Activated CD8-positive, alpha-beta memory T cell treated with anti-CD3 and anti-CD28 coated beads for 36 hours (primary cell): ENCODE data around the gene DYSF. TPM values are rescaled to one million over a fixed set of nuclear protein-coding genes. Genes with fewer than 3 reads are reported as not detected.

Source experiments
- CTCF ChIA-PET: fragments of 350-600 bp; sonication (Branson Sonifier 250); formaldehyde crosslinking; loops from one replicate; lab custom pipeline; 2021; ENCODE audit warnings: antibody characterized with exemption; lab: Charles Lee
- POLR2A ChIA-PET: fragments of 350-600 bp; sonication (Branson Sonifier 250); formaldehyde crosslinking; loops from one replicate; lab custom pipeline; 2021; ENCODE audit warnings: antibody characterized with exemption; lab: Charles Lee
- total RNA-seq, 2 experiments: library from RNA; stranded (reverse); gene quantifications; one replicate each; pipeline ENCODE4 v1.2.3, GENCODE V29; 2021

The DYSF gene
- total RNA-seq, 2 experiments from 2014 or later, result 4.8 to 5.8 TPM

GRCh38 chr2:71510938-71511337 lies 57.6 kb downstream of the DYSF start:
- CTCF ChIA-PET, result interaction anchor here (0.6 to 5.1 kb wide), 13 partner anchors 8 to 362 kb away, joined by 3 to 44 read pairs (median 3); no protein-coding TSS in a partner anchor
- POLR2A ChIA-PET, result no interaction called here

DNA sequence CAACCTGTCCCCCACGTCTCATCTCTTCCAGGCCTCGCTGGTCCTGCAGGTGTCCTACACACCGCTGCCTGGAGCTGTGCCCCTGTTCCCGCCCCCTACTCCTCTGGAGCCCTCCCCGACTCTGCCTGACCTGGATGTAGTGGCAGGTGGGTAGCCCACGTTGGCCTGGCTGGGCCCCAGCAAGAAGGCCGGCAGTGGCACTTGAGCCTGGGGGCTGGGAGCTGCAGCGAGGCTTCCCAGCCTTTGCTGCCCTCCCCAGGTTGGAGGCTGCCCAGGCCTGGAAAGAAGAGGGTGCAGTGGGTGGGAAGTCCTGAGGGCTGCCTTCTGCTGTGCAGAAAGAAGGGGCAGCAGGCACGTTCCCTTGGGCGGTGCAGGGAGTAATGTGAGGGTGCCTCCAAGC lies 58.4 kb downstream of the DYSF start:
- CTCF ChIA-PET, result interaction anchor here (2.9 to 5.1 kb wide), 3 partner anchors 51 to 213 kb away, joined by 17 to 44 read pairs (median 21); no protein-coding TSS in a partner anchor

DNA sequence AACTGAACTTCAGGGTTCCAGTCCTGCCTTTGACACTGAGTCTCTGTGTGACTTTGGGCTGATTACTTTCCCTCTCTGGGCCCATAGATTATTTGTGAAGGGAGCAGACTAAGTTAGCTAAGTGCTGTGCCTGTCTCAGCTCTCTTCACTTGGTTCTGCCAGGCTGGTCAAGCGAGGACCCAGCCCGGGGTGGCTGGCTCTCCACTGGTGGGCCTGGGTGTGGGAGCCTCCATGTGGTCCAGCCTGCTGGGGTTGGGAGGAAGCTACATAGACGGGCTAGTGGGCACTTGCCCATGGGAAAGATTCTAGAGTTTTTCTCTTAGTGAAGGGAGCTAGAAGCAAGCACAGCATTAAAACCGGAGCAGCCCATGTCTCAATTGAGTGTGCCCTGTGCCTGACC lies 59.0 kb downstream of the DYSF start:
- CTCF ChIA-PET, result interaction anchor here (0.6 to 5.1 kb wide), 3 partner anchors 51 to 345 kb away, joined by 3 to 21 read pairs (median 17); no protein-coding TSS in a partner anchor
- POLR2A ChIA-PET, result no interaction called here

More for the DNA sequence above, 58.4 kb downstream of the DYSF start:
- POLR2A ChIA-PET, result no interaction called here

DNA sequence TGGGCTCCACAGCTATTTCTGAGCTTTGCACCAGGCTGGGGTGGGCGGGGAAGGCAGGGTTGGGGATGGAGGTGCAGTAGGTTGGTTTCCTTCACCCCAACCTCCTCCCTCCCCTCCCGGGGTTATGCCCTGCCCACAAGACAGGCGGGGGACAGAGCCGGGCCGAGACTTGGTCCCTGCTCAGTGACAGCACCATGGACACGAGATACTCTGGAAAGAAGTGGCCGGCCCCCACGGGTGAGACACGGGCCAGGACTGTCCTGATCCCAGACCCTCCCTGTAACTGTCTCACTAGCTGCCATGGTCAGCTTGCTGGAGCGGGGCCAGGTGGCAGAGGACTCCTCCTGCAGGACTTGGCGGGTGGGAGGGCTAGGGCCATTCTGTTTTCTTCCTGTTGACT lies 59.7 kb downstream of the DYSF start:
- ChIA-PET POLR2A (no interaction called here), CTCF (interaction anchor here (0.5 to 5.1 kb wide), 5 partner anchors 46 to 346 kb away, joined by 3 to 21 read pairs (median 3); no protein-coding TSS in a partner anchor)

GRCh38 chr2:71513721-71514120 lies 60.4 kb downstream of the DYSF start:
- CTCF ChIA-PET, result interaction anchor here (0.5 to 5.1 kb wide), 5 partner anchors 47 to 1321 kb away, joined by 3 to 21 read pairs (median 3); no protein-coding TSS in a partner anchor
- POLR2A ChIA-PET, result no interaction called here

DNA sequence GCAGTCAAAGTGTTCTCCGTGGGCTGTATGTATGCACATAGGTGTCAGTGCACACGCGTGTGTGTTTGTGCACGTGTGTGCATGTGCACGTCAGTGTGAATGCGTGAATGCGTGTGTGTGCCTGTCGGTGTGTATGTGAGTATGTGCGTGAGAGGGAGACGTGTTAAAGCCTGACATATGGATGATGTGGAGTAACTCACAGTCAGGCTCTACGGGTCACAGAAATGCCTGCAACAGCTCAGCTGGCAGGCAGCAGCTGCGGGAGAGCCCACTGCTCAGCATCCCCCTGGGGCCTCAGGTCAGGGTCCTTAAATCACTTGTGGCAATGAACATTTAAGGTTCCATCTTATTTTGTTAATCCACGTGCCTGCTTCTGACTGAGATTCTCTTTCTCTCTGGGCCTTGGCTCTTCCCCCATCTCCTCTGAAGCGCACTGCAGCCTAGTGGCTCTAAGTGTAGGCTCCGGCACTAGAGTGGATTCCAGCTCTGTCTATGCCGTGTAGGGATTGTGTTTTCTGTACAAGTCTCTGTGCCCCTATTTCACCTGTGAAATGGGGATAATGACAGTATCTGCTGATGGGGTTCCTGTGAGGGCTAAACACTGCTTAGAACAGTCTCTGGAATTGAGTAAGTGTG lies 63.0 kb downstream of the DYSF start:
- CTCF ChIA-PET, result no interaction called here
- POLR2A ChIA-PET, result no interaction called here

DNA sequence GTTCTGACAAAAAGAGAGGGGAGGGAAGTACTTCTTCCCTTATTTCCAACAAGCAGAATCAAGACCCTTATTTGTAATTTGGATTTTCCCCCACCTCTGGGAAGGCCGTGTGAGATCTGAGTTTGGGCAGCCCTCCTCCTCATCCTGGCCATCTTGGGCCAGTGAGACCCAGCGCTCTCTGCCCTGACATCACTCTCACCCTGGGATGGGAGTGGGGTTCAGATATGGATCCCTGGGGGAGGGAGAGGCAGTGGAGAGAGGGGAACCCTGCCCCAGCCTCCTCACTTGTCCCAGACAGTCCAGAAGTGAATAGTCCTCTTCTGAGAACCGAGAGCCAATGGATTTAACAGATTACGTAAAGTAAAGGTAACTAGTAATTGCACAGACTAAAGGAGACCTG lies 64.5 kb downstream of the DYSF start:
- CTCF ChIA-PET, result interaction anchor here (1.6 kb wide), 1 partner anchor 7 kb away, joined by 4 read pairs; no protein-coding TSS in a partner anchor
- POLR2A ChIA-PET, result no interaction called here

DNA sequence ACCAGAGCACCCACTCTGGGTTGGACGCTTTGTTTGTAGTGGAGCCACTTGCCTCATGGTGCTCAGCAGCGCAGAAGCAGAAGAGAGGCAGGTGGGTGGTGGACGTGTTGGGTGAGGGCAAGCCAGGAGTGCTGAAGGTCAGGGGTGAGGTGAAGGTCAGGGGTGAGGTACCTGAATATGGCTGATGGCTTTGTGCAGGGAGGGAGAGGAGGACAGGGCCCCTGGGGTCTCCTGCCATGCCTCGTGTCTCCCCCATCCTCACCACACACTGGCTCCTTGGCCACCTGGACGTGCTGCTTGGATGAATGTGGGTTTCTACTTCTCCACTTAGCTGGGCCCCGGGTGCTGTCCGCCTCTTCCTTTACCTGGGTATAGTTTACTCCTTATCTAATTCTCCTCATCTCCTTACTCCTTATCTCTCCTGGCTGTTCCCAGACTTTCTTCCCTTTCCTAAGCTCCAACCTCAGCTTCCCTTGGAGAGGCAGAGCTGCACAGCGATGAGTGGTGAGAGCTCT lies 68.1 kb downstream of the DYSF start:
- ChIA-PET CTCF (interaction anchor here (1.0 kb wide), 1 partner anchor 11 kb away, joined by 3 read pairs; no protein-coding TSS in a partner anchor), POLR2A (interaction anchor here (0.5 kb wide), 1 partner anchor 7 kb away, joined by 3 read pairs; no protein-coding TSS in a partner anchor)

- CTCF ChIA-PET, result interaction anchor here (1.0 kb wide), 1 partner anchor 12 kb away, joined by 3 read pairs; no protein-coding TSS in a partner anchor
- POLR2A ChIA-PET, result no interaction called here
Measured at GRCh38 chr2:71524476-71524875, 71.1 kb downstream of the DYSF start.

GRCh38 chr2:71526141-71526540 lies 72.8 kb downstream of the DYSF start:
- ChIA-PET POLR2A (no interaction called here), CTCF (no interaction called here)

GRCh38 chr2:71526975-71527374 lies 73.6 kb downstream of the DYSF start:
- ChIA-PET POLR2A (no interaction called here), CTCF (no interaction called here)

- ChIA-PET CTCF (no interaction called here), POLR2A (no interaction called here)
Measured at GRCh38 chr2:71528131-71528591, 74.8 kb downstream of the DYSF start.

- ChIA-PET CTCF (no interaction called here), POLR2A (no interaction called here)
Measured at GRCh38 chr2:71528749-71529148, 75.4 kb downstream of the DYSF start.

- POLR2A ChIA-PET, result no interaction called here
- CTCF ChIA-PET, result interaction anchor here (0.7 to 0.9 kb wide), 2 partner anchors 9 to 11 kb away, joined by 3 read pairs; no protein-coding TSS in a partner anchor
Measured at GRCh38 chr2:71530211-71530610, 76.8 kb downstream of the DYSF start.

GRCh38 chr2:71530641-71531332 lies 77.4 kb downstream of the DYSF start:
- POLR2A ChIA-PET, result no interaction called here

GRCh38 chr2:71531522-71532047 lies 78.2 kb downstream of the DYSF start:
- CTCF ChIA-PET, result no interaction called here
- POLR2A ChIA-PET, result no interaction called here

More at GRCh38 chr2:71530641-71531332, 77.4 kb downstream of the DYSF start:
- CTCF ChIA-PET, result interaction anchor here (0.7 to 0.9 kb wide), 2 partner anchors 9 to 11 kb away, joined by 3 read pairs; no protein-coding TSS in a partner anchor

GRCh38 chr2:71532327-71532726 lies 79.0 kb downstream of the DYSF start:
- CTCF ChIA-PET, result no interaction called here
- POLR2A ChIA-PET, result no interaction called here

DNA sequence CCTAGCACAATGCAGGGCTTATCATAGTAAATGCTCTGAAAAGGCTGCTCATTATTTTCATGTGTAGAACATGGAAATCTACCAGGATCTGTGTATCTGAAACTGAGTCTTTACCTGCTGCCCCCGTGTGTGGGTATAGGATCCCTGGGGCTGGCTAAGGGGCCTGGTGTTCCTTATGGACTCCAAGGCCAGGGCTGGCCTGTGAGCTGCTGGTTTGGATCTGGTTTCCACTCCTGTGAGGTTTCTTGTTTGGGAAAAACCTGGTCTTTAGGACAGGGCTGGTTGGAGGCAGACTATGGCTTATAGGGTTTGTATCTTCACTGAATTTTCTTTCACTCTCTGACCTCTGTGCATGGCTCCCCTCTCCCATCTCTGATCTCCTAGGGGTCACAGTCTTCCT lies 80.8 kb downstream of the DYSF start:
- CTCF ChIA-PET, result no interaction called here
- POLR2A ChIA-PET, result no interaction called here

DNA sequence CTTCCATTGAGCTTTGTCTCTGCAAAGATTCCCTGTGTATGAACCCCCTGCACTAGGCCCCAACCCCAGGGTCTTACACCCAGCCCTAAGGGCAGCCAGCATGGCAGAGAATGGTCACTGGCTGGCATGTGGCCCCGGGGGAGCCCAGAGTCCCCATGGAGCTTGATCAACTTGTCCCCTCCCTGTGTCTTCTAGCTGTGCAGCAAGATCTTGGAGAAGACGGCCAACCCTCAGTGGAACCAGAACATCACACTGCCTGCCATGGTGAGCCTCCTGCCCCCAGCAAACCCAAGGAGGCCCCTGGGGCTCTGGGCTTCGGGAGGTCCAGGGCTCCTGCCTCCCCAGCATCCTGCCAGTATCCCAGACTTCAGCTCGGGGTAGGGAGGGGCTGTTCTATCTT lies 81.5 kb downstream of the DYSF start:
- ChIA-PET POLR2A (no interaction called here), CTCF (no interaction called here)
